IgD-negative memory B cell (primary cell): ENCODE measurements around the gene TBC1D4. TPM values are rescaled to one million over a fixed set of nuclear protein-coding genes. Genes with fewer than 3 reads are reported as not detected.
A peak's percentile ranks its signal among the peaks of the same experiment; 100 is the strongest.
"Not testable (repeated sequence)": the region's sequence is repeated elsewhere in the genome, so short reads cannot be mapped to it uniquely, and the experiment has no call there.

Source experiments
- H3K27ac Mint-ChIP-seq, 3 donors: one replicate each; pipeline ENCODE4 v1.8.0; 2020 to 2022; ENCODE audit warnings: mild to moderate bottlenecking in 3 of 3, mixed read lengths in 3 of 3, moderate library complexity in 1 of 3
- H3K27me3 Mint-ChIP-seq: one replicate; pipeline ENCODE4 v1.8.0; 2021; ENCODE audit warnings: mixed read lengths
- H3K36me3 Mint-ChIP-seq: one replicate; pipeline ENCODE4 v1.8.0; 2020; ENCODE audit warnings: mild to moderate bottlenecking, mixed read lengths
- H3K4me1 Mint-ChIP-seq, 3 donors: one replicate each; pipeline ENCODE4 v1.8.0; 2020 to 2022; ENCODE audit warnings: mixed read lengths in 3 of 3, mild to moderate bottlenecking in 1 of 3
- H3K4me3 Mint-ChIP-seq, 4 donors: one replicate each; pipeline ENCODE4 v1.8.0; 2020 to 2022; ENCODE audit warnings: mild to moderate bottlenecking in 4 of 4, mixed read lengths in 4 of 4, moderate library complexity in 3 of 4
- H3K9me3 Mint-ChIP-seq, 3 donors: one replicate each; pipeline ENCODE4 v1.8.0; 2020 to 2021; ENCODE audit warnings: mixed read lengths in 3 of 3, mild to moderate bottlenecking in 1 of 3
- polyA plus RNA-seq: library from polyadenylated mRNA; unstranded; fragments of 300-500 nt; fragmentation: Illumina TruSeq; gene quantifications from one replicate; pipeline ENCODE4 v1.2.3, GENCODE V29; 2021

Gene TBC1D4
- polyA plus RNA-seq, 1 donor from 2014 or later: 1.6 TPM

GRCh38 chr13:75363371-75363770 is 118.6 kb downstream of the TBC1D4 start:
- Mint-ChIP-seq H3K27ac (no peak overlapping the region), H3K36me3 (no peaks in the 10 kb centered on the region), H3K27me3 (peaks cover 11% of the 10 kb centered on the region), H3K4me1 (peaks cover 4 to 7% (median 4%) of the 10 kb centered on the region in 3 donors), H3K4me3 (no peak overlapping the region), H3K9me3 (no peaks in the 10 kb centered on the region)

- peaks cover 4 to 7% (median 4%) of the 10 kb centered on the region in 3 donors for H3K4me1 Mint-ChIP-seq
- H3K36me3 Mint-ChIP-seq: no peaks in the 10 kb centered on the region
Observed at GRCh38 chr13:75362026-75362425, 119.9 kb downstream of the TBC1D4 start.

GRCh38 chr13:75360170-75360569 is 121.8 kb downstream of the TBC1D4 start:
- Mint-ChIP-seq H3K36me3 (peaks cover 1% of the 10 kb centered on the region), H3K27me3 (peaks cover 2% of the 10 kb centered on the region), H3K27ac (no peak overlapping the region), H3K4me3 (no peak overlapping the region), H3K4me1 (no peaks in the 10 kb centered on the region), H3K9me3 (no peaks in the 10 kb centered on the region)

More at GRCh38 chr13:75362026-75362425, 119.9 kb downstream of the TBC1D4 start:
- Mint-ChIP-seq H3K4me3 (no peak overlapping the region), H3K9me3 (no peaks in the 10 kb centered on the region), H3K27me3 (peaks cover 11% of the 10 kb centered on the region), H3K27ac (no peak overlapping the region)

- no peaks in the 10 kb centered on the region for H3K9me3 Mint-ChIP-seq
- peaks cover 1% of the 10 kb centered on the region for H3K36me3 Mint-ChIP-seq
- no peak overlapping the region for H3K4me3 Mint-ChIP-seq
- no peak overlapping the region for H3K27ac Mint-ChIP-seq
- H3K4me1 Mint-ChIP-seq: no peaks in the 10 kb centered on the region
- H3K27me3 Mint-ChIP-seq: peaks cover 2% of the 10 kb centered on the region
Observed at GRCh38 chr13:75359266-75359665, 122.7 kb downstream of the TBC1D4 start.

GRCh38 chr13:75357576-75358289 is 124.2 kb downstream of the TBC1D4 start:
- peaks cover 1% of the 10 kb centered on the region for H3K36me3 Mint-ChIP-seq

GRCh38 chr13:75356421-75356820 is 125.5 kb downstream of the TBC1D4 start:
- Mint-ChIP-seq H3K4me1 (no peaks in the 10 kb centered on the region), H3K9me3 (no peaks in the 10 kb centered on the region), H3K36me3 (peaks cover 1% of the 10 kb centered on the region), H3K4me3 (no peak overlapping the region), H3K27ac (no peak overlapping the region), H3K27me3 (peaks cover 1% of the 10 kb centered on the region)

More at GRCh38 chr13:75357576-75358289, 124.2 kb downstream of the TBC1D4 start:
- no peak overlapping the region for H3K27ac Mint-ChIP-seq
- no peaks in the 10 kb centered on the region for H3K4me1 Mint-ChIP-seq
- H3K4me3 Mint-ChIP-seq: no peak overlapping the region
- H3K9me3 Mint-ChIP-seq: no peaks in the 10 kb centered on the region
- peaks cover 4% of the 10 kb centered on the region for H3K27me3 Mint-ChIP-seq

- H3K4me3 Mint-ChIP-seq: no peak overlapping the region
- H3K9me3 Mint-ChIP-seq: no peaks in the 10 kb centered on the region
- H3K27me3 Mint-ChIP-seq: peaks cover 1% of the 10 kb centered on the region
- no peaks in the 10 kb centered on the region for H3K4me1 Mint-ChIP-seq
- peaks cover 1% of the 10 kb centered on the region for H3K36me3 Mint-ChIP-seq
- H3K27ac Mint-ChIP-seq: no peak overlapping the region
Observed at GRCh38 chr13:75355609-75356008, 126.4 kb downstream of the TBC1D4 start.

GRCh38 chr13:75353781-75354193 is 128.2 kb downstream of the TBC1D4 start:
- Mint-ChIP-seq H3K4me1 (no peaks in the 10 kb centered on the region), H3K4me3 (no peak overlapping the region), H3K9me3 (no peaks in the 10 kb centered on the region), H3K27ac (no peak overlapping the region), H3K36me3 (peaks cover 1% of the 10 kb centered on the region), H3K27me3 (peaks cover 1% of the 10 kb centered on the region)

GRCh38 chr13:75352641-75353327 is 129.2 kb downstream of the TBC1D4 start:
- Mint-ChIP-seq H3K27me3 (peaks cover 1% of the 10 kb centered on the region), H3K36me3 (peaks cover 1% of the 10 kb centered on the region), H3K9me3 (no peaks in the 10 kb centered on the region), H3K27ac (no peak overlapping the region), H3K4me1 (no peaks in the 10 kb centered on the region), H3K4me3 (no peak overlapping the region)

GRCh38 chr13:75351538-75351937 is 130.4 kb downstream of the TBC1D4 start:
- not testable (repeated sequence) for H3K36me3 Mint-ChIP-seq, H3K27ac Mint-ChIP-seq, H3K9me3 Mint-ChIP-seq, H3K4me3 Mint-ChIP-seq, H3K27me3 Mint-ChIP-seq, H3K4me1 Mint-ChIP-seq

GRCh38 chr13:75347925-75348324 is 134.0 kb downstream of the TBC1D4 start:
- Mint-ChIP-seq H3K4me1 (no peaks in the 10 kb centered on the region), H3K27me3 (no peaks in the 10 kb centered on the region), H3K36me3 (peaks cover 3% of the 10 kb centered on the region), H3K9me3 (peaks cover 0 to 4% (median 0%) of the 10 kb centered on the region in 3 donors), H3K27ac (no peak overlapping the region), H3K4me3 (no peak overlapping the region)

GRCh38 chr13:75347457-75347856 is 134.5 kb downstream of the TBC1D4 start:
- H3K4me1 Mint-ChIP-seq: no peaks in the 10 kb centered on the region
- peaks cover 0 to 4% (median 0%) of the 10 kb centered on the region in 3 donors for H3K9me3 Mint-ChIP-seq
- H3K27me3 Mint-ChIP-seq: no peaks in the 10 kb centered on the region
- peak overlapping the region in 1 of 3 donors; percentile 17 for H3K27ac Mint-ChIP-seq
- peaks cover 3% of the 10 kb centered on the region for H3K36me3 Mint-ChIP-seq
- no peak overlapping the region for H3K4me3 Mint-ChIP-seq

- H3K4me1 Mint-ChIP-seq: peaks cover 6 to 7% (median 7%) of the 10 kb centered on the region in 3 donors
- no peaks in the 10 kb centered on the region for H3K27me3 Mint-ChIP-seq
- H3K27ac Mint-ChIP-seq: no peak overlapping the region
- H3K9me3 Mint-ChIP-seq: peaks cover 0 to 4% (median 0%) of the 10 kb centered on the region in 3 donors
- H3K36me3 Mint-ChIP-seq: peaks cover 5% of the 10 kb centered on the region
- no peak overlapping the region for H3K4me3 Mint-ChIP-seq
Observed at GRCh38 chr13:75345193-75345592, 136.8 kb downstream of the TBC1D4 start.

GRCh38 chr13:75341028-75341427 is 140.9 kb downstream of the TBC1D4 start:
- Mint-ChIP-seq H3K4me3 (peak overlapping the region in 2 of 4 donors; percentile 37 to 51), H3K9me3 (no peaks in the 10 kb centered on the region), H3K36me3 (peaks cover 2% of the 10 kb centered on the region), H3K27me3 (no peaks in the 10 kb centered on the region), H3K27ac (peak overlapping the region in 2 of 3 donors; percentile 27 to 41), H3K4me1 (peaks cover 6 to 7% (median 7%) of the 10 kb centered on the region in 3 donors)

- Mint-ChIP-seq H3K36me3 (peaks cover 2% of the 10 kb centered on the region), H3K9me3 (no peaks in the 10 kb centered on the region), H3K4me3 (no peak overlapping the region), H3K4me1 (peaks cover 6 to 7% (median 7%) of the 10 kb centered on the region in 3 donors), H3K27me3 (peaks cover 2% of the 10 kb centered on the region), H3K27ac (no peak overlapping the region)
Observed at GRCh38 chr13:75339635-75340374, 142.2 kb downstream of the TBC1D4 start.
